OCI-LY1 (cell line): ENCODE results near the gene SF1.

Experiments
- H2AFZ ChIP-seq: fragments of 200-600 bp; sonication (generic), shearing (Covaris generic); 2 replicates; pipeline ENCODE4 v1.6.0; 2014; ENCODE audit warnings: antibody characterized with exemption, mild to moderate bottlenecking, low read length
- H3F3A ChIP-seq: fragments of 200-600 bp; sonication (generic), shearing (Covaris generic); 2 replicates; pipeline ENCODE4 v1.6.0; 2014; ENCODE audit warnings: mild to moderate bottlenecking, antibody characterized with exemption, low read length, moderate library complexity; ENCODE audit not compliant: insufficient read depth
- H3K27ac ChIP-seq: fragments of 200-600 bp; sonication (generic); 2 replicates; pipeline ENCODE4 v1.5.1; 2014; ENCODE audit warnings: low read length, mixed run types, mild to moderate bottlenecking, low read depth; ENCODE audit not compliant: poor library complexity, severe bottlenecking
- H3K27me3 ChIP-seq: fragments of 200-600 bp; sonication (generic); 2 replicates; pipeline ENCODE4 v1.6.0; 2014; ENCODE audit warnings: antibody characterized with exemption, mild to moderate bottlenecking, low read length, moderate library complexity; ENCODE audit not compliant: insufficient read depth
- H3K36me3 ChIP-seq: fragments of 200-600 bp; sonication (generic); 2 replicates; pipeline ENCODE4 v1.6.1; 2014; ENCODE audit warnings: mild to moderate bottlenecking, antibody characterized with exemption, low read length, moderate library complexity, mixed read lengths; ENCODE audit not compliant: insufficient read depth
- H3K4me1 ChIP-seq: fragments of 200-600 bp; sonication (generic); 2 replicates; pipeline ENCODE4 v1.5.1; 2014; ENCODE audit warnings: mild to moderate bottlenecking, low read length, moderate library complexity; ENCODE audit not compliant: insufficient read depth, severe bottlenecking
- H3K4me2 ChIP-seq: fragments of 200-600 bp; sonication (generic), shearing (Covaris generic); 2 replicates; pipeline ENCODE4 v1.6.1; 2014; ENCODE audit warnings: low read length
- H3K4me3 ChIP-seq: fragments of 200-600 bp; sonication (generic); 2 replicates; pipeline ENCODE4 v1.5.1; 2014; ENCODE audit warnings: low read length, low read depth, mild to moderate bottlenecking, mixed read lengths; ENCODE audit not compliant: poor library complexity, severe bottlenecking
- H3K79me2 ChIP-seq: fragments of 200-600 bp; shearing (Covaris generic); 2 replicates; pipeline ENCODE4 v1.6.1; 2016; ENCODE audit warnings: mixed run types, low read length, mixed read lengths; ENCODE audit not compliant: insufficient read depth
- H3K9ac ChIP-seq: fragments of 200-600 bp; sonication (generic), shearing (Covaris generic); 2 replicates; pipeline ENCODE4 v1.6.1; 2014; ENCODE audit warnings: mild to moderate bottlenecking, low read length, mixed read lengths
- H3K9me2 ChIP-seq: fragments of 200-600 bp; sonication (generic), shearing (Covaris generic); 2 replicates; pipeline ENCODE4 v1.6.1; 2014; ENCODE audit warnings: low read depth, mild to moderate bottlenecking, low read length, mixed read lengths
- H3K9me3 ChIP-seq: fragments of 200-600 bp; shearing (Covaris generic); 2 replicates; pipeline ENCODE4 v1.6.1; 2014; ENCODE audit warnings: low read length, mixed read lengths
- H4K20me1 ChIP-seq: fragments of 200-600 bp; sonication (generic), shearing (Covaris generic); 2 replicates; pipeline ENCODE4 v1.6.0; 2016; ENCODE audit warnings: mild to moderate bottlenecking, low read length; ENCODE audit not compliant: insufficient read depth
- EZH2 ChIP-seq: fragments of 200-600 bp; sonication (generic), shearing (Covaris generic); IDR thresholded peaks from 2 replicates; pipeline ENCODE4 v1.8.0; 2017; ENCODE audit warnings: borderline replicate concordance, mixed run types, mild to moderate bottlenecking, antibody characterized with exemption, low read length, moderate library complexity, mixed read lengths
- TF ChIP-seq, protein P1 (sequence below): fragments of 200-600 bp; sonication (generic), shearing (Covaris generic); IDR thresholded peaks from 2 replicates; pipeline ENCODE4 v1.5.1; 2017; ENCODE audit warnings: mild to moderate bottlenecking, antibody characterized with exemption, low read length, moderate library complexity, mixed read lengths

The SF1 gene

DNA sequence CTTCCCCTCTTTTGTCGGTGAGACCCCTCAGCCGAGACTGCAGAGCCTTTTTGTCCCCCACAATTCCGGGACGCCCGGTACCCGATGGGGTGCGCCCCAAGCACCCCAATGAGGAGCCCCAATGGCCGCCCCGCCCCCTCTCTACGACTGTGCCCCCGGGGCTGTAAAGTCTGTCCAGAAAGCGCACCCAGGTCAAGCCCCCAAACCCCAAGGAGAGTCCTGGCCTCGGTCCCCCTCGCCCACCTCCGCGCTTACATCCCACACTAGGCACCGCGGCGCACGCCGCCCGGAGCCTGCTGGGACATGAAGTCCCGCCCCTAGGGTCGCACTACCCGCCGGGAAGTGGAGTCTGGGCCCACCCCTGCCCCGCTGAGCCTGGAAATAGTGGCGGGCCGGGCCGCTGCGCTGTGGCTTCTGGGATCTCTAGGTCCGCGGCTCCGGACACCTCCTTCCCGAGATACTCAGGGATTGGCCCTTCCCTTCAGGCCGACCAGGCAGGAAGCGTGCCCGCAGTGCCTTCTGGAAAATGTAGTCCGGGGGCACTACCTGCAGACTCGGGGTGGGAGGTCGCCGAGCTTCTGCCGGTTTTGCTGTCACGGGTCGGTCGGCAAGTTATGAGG is 32.0 kb upstream of the SF1 start, which contains the start of gene MEN1:
Gene MEN1 (minus strand): TSS at position 281 of the 620 bp plus-strand sequence. CDS start 442 bp downstream, outside the sequence.
- 0 out of 2 replicates have a peak, but pooled peaks cover 3% of the 10 kb centered on the region for H3F3A ChIP-seq
- no peak for TF ChIP-seq EZH2
- peak within 1 kb of the TSS; percentile 15; the same call in 1 of the 2 replicates for H2AFZ ChIP-seq
- no peaks in the 10 kb centered on the region for H3K9me2 ChIP-seq
- H3K36me3 ChIP-seq = peaks cover 24% of the 10 kb centered on the region; the same call in 1 of the 2 replicates
- H4K20me1 ChIP-seq = no peaks in the 10 kb centered on the region
- H3K27me3 ChIP-seq = no peaks in the 10 kb centered on the region
- no peaks in the 10 kb centered on the region for H3K9me3 ChIP-seq
- H3K4me3 ChIP-seq = peak within 1 kb of the TSS; percentile 91
- peak within 1 kb of the TSS; percentile 66 for H3K27ac ChIP-seq
- no peaks in the 10 kb centered on the region for H3K79me2 ChIP-seq
- peak within 1 kb of the TSS; percentile 94 for H3K9ac ChIP-seq
- peak within 1 kb of the TSS; percentile 79 for H3K4me2 ChIP-seq
- peaks cover 27% of the 10 kb centered on the region for H3K4me1 ChIP-seq

DNA sequence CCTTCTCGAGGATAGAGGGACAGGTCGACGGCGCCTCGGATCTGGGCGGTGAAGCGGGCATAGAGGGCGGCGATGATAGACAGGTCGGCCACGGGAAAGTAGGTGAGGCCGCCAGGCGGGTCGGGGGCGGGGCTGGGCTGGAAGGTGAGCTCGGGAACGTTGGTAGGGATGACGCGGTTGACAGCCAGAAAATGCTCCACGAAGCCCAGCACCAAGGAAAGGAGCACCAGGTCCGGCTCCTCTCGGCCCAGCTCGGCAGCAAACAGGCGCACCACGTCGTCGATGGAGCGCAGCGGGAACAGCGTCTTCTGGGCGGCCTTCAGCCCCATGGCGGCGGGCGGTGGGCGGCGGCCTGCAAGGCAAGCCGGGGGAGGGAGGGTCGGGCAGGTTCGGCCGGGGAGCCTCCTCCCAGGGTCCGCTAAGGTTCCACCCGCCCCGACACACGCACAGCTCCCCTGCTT is 31.5 kb upstream of the SF1 start:
- Histone ChIP-seq H3K9me2 (no peaks in the 10 kb centered on the region), H2AFZ (no peak overlapping the region), H3K4me2 (peak overlapping the region; percentile 79), H3K9ac (peak overlapping the region; percentile 94), H3K27me3 (no peaks in the 10 kb centered on the region), H3K4me1 (peaks cover 25% of the 10 kb centered on the region), H3K4me3 (peak overlapping the region; percentile 91), H3F3A (0 out of 2 replicates have a peak, but pooled peaks cover under 1% of the 10 kb centered on the region), H4K20me1 (no peaks in the 10 kb centered on the region), H3K79me2 (no peaks in the 10 kb centered on the region), H3K9me3 (no peaks in the 10 kb centered on the region), H3K27ac (peak overlapping the region; percentile 66), H3K36me3 (peaks cover 30% of the 10 kb centered on the region; the same call in 1 of the 2 replicates)
- TF ChIP-seq, protein P1, sequence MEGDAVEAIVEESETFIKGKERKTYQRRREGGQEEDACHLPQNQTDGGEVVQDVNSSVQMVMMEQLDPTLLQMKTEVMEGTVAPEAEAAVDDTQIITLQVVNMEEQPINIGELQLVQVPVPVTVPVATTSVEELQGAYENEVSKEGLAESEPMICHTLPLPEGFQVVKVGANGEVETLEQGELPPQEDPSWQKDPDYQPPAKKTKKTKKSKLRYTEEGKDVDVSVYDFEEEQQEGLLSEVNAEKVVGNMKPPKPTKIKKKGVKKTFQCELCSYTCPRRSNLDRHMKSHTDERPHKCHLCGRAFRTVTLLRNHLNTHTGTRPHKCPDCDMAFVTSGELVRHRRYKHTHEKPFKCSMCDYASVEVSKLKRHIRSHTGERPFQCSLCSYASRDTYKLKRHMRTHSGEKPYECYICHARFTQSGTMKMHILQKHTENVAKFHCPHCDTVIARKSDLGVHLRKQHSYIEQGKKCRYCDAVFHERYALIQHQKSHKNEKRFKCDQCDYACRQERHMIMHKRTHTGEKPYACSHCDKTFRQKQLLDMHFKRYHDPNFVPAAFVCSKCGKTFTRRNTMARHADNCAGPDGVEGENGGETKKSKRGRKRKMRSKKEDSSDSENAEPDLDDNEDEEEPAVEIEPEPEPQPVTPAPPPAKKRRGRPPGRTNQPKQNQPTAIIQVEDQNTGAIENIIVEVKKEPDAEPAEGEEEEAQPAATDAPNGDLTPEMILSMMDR = no peak
- no peak for TF ChIP-seq EZH2

DNA sequence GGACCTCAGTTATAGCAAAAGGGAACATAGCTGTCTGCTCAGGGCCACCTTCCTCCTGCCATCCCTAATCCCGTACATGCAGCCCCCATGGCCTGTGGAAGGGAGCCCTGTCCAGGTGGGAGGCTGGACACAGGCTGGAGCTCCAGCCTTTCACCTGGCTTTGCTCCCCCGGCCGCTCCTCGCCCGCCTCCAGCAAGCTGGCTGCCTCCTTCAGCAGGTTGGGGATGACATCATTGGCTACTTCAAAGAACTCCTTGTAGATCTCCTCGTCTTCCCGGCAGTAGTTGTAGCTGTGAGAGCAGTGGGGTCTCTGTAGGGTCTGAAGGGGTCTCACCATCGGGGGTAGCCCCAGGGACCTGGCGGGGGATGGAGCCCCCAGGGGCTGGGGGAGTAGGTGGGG is 27.1 kb upstream of the SF1 start:
- H4K20me1 ChIP-seq = no peaks in the 10 kb centered on the region
- H3K9me2 ChIP-seq = no peaks in the 10 kb centered on the region
- peaks cover 42% of the 10 kb centered on the region; the same call in 1 of the 2 replicates for H3K36me3 ChIP-seq
- TF ChIP-seq EZH2 = no peak
- TF ChIP-seq, protein P1 = no peak
- no peak overlapping the region for H3K4me3 ChIP-seq
- H3K79me2 ChIP-seq = no peaks in the 10 kb centered on the region
- H3K9ac ChIP-seq = no peak overlapping the region
- no peaks in the 10 kb centered on the region for H3K9me3 ChIP-seq
- peak overlapping the region; percentile 22 for H3K27ac ChIP-seq
- H3K4me2 ChIP-seq = no peak overlapping the region
- peaks cover 45% of the 10 kb centered on the region for H3K4me1 ChIP-seq
- no peaks in the 10 kb centered on the region for H3K27me3 ChIP-seq
- no peaks in the 10 kb centered on the region for H3F3A ChIP-seq
- H2AFZ ChIP-seq = no peak overlapping the region
